ENCODE measurements around the gene TPRN.

DNA sequence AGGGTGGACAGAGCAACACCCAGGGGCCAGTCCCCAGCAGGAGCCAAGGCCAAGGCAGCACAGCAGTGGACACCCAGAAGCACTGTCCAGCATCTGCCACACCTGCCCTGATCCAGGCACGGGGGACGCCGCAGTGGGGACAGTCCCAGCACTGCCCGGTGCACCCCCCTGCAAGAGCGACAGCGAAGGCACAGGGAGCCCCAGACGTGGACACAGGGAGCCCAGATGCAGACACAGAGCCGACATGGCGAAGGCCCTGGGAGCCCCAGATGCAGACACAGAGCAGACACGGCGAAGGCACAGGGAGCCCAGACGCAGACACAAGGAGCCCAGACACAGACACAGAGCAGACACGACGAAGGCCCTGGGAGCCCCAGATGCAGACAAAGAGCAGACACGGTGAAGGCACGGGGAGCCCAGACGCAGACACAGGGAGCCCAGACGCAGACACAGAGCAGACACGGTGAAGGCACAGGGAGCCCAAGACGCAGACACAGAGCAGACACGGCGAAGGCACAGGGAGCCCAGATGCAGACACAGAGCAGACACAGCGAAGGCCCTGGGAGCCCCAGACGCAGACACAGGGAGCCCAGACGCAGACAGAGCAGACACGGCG, 16.5 kb downstream of the TPRN start:
- TF ChIP-seq, protein P1, sequence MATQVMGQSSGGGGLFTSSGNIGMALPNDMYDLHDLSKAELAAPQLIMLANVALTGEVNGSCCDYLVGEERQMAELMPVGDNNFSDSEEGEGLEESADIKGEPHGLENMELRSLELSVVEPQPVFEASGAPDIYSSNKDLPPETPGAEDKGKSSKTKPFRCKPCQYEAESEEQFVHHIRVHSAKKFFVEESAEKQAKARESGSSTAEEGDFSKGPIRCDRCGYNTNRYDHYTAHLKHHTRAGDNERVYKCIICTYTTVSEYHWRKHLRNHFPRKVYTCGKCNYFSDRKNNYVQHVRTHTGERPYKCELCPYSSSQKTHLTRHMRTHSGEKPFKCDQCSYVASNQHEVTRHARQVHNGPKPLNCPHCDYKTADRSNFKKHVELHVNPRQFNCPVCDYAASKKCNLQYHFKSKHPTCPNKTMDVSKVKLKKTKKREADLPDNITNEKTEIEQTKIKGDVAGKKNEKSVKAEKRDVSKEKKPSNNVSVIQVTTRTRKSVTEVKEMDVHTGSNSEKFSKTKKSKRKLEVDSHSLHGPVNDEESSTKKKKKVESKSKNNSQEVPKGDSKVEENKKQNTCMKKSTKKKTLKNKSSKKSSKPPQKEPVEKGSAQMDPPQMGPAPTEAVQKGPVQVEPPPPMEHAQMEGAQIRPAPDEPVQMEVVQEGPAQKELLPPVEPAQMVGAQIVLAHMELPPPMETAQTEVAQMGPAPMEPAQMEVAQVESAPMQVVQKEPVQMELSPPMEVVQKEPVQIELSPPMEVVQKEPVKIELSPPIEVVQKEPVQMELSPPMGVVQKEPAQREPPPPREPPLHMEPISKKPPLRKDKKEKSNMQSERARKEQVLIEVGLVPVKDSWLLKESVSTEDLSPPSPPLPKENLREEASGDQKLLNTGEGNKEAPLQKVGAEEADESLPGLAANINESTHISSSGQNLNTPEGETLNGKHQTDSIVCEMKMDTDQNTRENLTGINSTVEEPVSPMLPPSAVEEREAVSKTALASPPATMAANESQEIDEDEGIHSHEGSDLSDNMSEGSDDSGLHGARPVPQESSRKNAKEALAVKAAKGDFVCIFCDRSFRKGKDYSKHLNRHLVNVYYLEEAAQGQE (IDR thresholded peaks at IDR 0.05; ENCODE audit: low read depth) = no peak
- TF ChIP-seq FOXM1 (IDR thresholded peaks at IDR 0.05; ENCODE audit: borderline replicate concordance, low read depth) (no peak), EP300 (IDR thresholded peaks at IDR 0.05; ENCODE audit: borderline replicate concordance) (no peak), TAF1 (IDR thresholded peaks at IDR 0.05; ENCODE audit: low read depth) (no peak), ZBTB7A (IDR thresholded peaks at IDR 0.05; ENCODE audit: low read depth) (no peak), YY1 (IDR thresholded peaks at IDR 0.05; ENCODE audit: low read depth) (no peak), NFIC (IDR thresholded peaks at IDR 0.05) (no peak), RAD21 (IDR thresholded peaks at IDR 0.05; ENCODE audit: low read depth) (no peak), TCF12 (IDR thresholded peaks at IDR 0.05; ENCODE audit: low read depth) (no peak), CREB1 (IDR thresholded peaks at IDR 0.05; ENCODE audit: low read depth) (no peak), TEAD4 (IDR thresholded peaks at IDR 0.05) (no peak)
- TF ChIP-seq, protein P2, sequence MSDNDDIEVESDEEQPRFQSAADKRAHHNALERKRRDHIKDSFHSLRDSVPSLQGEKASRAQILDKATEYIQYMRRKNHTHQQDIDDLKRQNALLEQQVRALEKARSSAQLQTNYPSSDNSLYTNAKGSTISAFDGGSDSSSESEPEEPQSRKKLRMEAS (IDR thresholded peaks at IDR 0.05) = no peak
- TF ChIP-seq, protein P3, sequence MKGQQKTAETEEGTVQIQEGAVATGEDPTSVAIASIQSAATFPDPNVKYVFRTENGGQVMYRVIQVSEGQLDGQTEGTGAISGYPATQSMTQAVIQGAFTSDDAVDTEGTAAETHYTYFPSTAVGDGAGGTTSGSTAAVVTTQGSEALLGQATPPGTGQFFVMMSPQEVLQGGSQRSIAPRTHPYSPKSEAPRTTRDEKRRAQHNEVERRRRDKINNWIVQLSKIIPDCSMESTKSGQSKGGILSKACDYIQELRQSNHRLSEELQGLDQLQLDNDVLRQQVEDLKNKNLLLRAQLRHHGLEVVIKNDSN (IDR thresholded peaks at IDR 0.05) = no peak
